ENCODE data around the gene INSIG1. TPM values are rescaled to one million over a fixed set of nuclear protein-coding genes. Genes with fewer than 3 reads are reported as not detected.

The INSIG1 gene
- polyA plus RNA-seq, 2 donors, result 17.7 to 40.3 TPM

DNA sequence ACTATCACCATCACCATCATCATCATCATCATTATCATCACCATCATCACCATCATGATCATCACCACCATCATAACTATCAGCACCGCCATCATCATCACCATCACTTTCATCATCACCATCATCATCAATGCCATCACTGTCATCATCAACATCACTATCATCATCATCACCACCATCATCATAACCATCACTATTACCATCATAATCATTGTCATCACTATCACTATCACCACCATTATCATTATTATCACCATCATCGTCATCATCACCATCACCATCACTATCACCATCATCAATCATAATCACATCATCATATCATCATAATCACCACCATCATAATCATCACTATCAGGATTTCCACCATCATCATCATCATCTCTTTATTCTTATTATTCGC lies 20.6 kb downstream of the INSIG1 start:
- peaks cover 0 to 2% of the 10 kb centered on the region in 2 donors for H3K9me3 ChIP-seq (ENCODE audit: control insufficient read depth in 2 of 2, insufficient read depth in 1 of 2, low read depth in 1 of 2, low read length in 1 of 2)
- H3K4me1 ChIP-seq (ENCODE audit: control insufficient read depth in 2 of 2, insufficient read depth in 2 of 2, low read length in 1 of 2), result no peaks in the 10 kb centered on the region
- H3K27me3 ChIP-seq (ENCODE audit: control insufficient read depth in 1 of 2, insufficient read depth in 2 of 2, low read length in 2 of 2), result peaks cover 0 to 3% of the 10 kb centered on the region in 2 donors
- H3K4me3 ChIP-seq (ENCODE audit: low read depth in 1 of 2, low read length in 2 of 2), result no peak overlapping the region
- WGBS, 2 donors, result 95 to 98% methylated on average over 3 of the region's 3 CpGs
- no peaks in the 10 kb centered on the region for H3K36me3 ChIP-seq (ENCODE audit: control insufficient read depth in 2 of 2, insufficient read depth in 2 of 2, low read length in 1 of 2)
- H3K27ac ChIP-seq (ENCODE audit: low read depth in 2 of 2, low read length in 1 of 2), result no peak overlapping the region

DNA sequence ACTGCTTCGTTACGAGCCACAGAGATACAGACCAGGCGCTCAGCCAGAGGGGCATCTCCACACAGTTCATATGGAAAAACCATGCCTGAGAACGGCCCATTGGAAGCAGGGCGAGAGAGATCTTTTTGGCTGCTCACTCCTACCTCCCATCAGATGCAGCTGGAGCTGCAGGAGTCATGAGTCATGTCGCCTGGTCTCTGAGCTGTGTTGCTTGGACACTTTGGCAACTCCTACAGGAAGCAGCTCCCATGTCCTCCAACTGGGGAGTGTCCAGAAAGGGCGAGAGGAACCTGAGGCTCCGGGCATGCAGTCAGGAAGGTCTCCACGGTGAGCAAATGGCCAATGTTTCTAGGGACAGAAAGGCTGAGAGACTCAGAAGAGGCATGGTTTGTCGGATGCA lies 24.9 kb downstream of the INSIG1 start:
- 67% methylated on average over 10 of the region's 10 CpGs for WGBS, 2 donors
- Histone ChIP-seq H3K4me1 (ENCODE audit: control insufficient read depth in 2 of 2, insufficient read depth in 2 of 2, low read length in 1 of 2) (no peaks in the 10 kb centered on the region), H3K27ac (ENCODE audit: low read depth in 2 of 2, low read length in 1 of 2) (no peak overlapping the region), H3K9me3 (ENCODE audit: control insufficient read depth in 2 of 2, insufficient read depth in 1 of 2, low read depth in 1 of 2, low read length in 1 of 2) (peaks cover 0 to 2% of the 10 kb centered on the region in 2 donors), H3K27me3 (ENCODE audit: control insufficient read depth in 1 of 2, insufficient read depth in 2 of 2, low read length in 2 of 2) (peaks cover 0 to 3% of the 10 kb centered on the region in 2 donors), H3K4me3 (ENCODE audit: low read depth in 1 of 2, low read length in 2 of 2) (no peak overlapping the region), H3K36me3 (ENCODE audit: control insufficient read depth in 2 of 2, insufficient read depth in 2 of 2, low read length in 1 of 2) (no peaks in the 10 kb centered on the region)

DNA sequence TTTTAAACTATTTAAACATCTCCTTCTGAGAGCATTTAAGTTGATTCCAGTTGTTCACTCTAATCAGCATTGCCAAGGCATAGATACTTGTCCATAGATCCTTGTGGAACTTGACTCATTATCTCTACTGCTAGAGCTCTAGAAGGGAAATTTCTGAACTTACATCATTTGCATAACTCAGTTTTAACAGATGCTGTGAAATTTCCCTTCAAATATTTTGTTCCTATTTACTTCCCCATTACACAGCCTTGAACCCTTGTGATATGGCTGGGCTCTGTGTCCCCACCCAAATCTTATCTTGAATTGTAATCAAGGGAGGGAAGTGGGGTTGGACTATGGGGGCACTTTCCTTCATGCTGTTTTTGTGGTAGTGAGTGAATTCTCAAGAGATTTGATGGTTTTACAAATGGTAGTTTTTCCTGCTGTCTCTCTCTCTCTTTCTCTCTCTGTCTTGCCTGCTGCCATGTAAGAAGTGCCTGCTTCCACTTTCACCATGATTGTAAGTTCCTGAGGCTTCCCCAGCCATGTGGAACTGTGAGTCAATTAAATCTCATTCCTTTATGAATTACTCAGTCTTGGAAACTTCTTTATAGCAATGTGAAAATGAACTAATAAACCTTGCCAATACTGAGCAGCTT lies 25.4 kb downstream of the INSIG1 start:
- peaks cover 0 to 2% of the 10 kb centered on the region in 2 donors for H3K9me3 ChIP-seq (ENCODE audit: control insufficient read depth in 2 of 2, insufficient read depth in 1 of 2, low read depth in 1 of 2, low read length in 1 of 2)
- peaks cover 0 to 3% of the 10 kb centered on the region in 2 donors for H3K27me3 ChIP-seq (ENCODE audit: control insufficient read depth in 1 of 2, insufficient read depth in 2 of 2, low read length in 2 of 2)
- no peaks in the 10 kb centered on the region for H3K4me1 ChIP-seq (ENCODE audit: control insufficient read depth in 2 of 2, insufficient read depth in 2 of 2, low read length in 1 of 2)
- no peak overlapping the region for H3K27ac ChIP-seq (ENCODE audit: low read depth in 2 of 2, low read length in 1 of 2)
- no peaks in the 10 kb centered on the region for H3K36me3 ChIP-seq (ENCODE audit: control insufficient read depth in 2 of 2, insufficient read depth in 2 of 2, low read length in 1 of 2)
- no peak overlapping the region for H3K4me3 ChIP-seq (ENCODE audit: low read depth in 1 of 2, low read length in 2 of 2)

DNA sequence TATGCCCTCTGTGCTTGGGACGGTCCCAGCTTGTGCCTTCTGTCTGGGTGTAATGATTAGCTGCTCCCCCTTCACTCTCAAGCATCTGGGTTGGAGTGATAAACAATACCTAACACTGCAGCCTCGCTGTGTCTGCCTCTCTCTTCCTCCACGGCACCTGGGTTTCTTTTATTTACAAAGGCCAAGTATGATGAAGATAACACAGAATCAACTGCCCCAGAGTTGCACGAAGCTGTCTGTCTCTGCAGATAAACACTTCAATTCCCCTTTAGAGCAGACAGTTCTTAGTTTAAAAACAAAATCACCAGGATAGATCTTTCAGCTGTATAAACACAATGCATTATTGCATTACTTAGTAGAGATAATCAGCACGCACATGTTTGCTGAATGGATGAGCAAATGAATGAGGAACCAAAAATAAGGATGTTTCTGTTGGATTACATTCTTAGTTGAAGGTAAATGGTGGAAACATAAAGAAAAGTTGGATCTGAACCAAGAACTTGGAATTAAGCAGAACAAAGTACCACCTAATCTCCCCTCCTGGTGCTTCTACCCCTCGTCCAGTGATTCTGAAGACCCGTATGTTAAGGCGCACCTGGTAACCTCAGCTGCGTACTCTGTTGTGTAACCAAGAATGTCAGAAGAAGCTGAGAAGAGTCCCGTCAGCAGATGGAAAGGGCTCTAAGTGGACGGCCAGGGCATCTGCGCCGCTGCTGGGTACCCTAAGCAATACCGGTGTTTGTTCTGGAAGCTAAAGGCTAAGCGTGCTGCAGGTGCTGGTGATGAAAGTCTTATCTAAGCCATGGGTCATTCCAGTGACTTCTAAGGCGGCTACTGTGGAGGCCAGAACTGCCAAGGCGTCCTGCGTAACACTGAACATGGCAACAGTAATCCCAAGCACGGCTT lies 26.6 kb downstream of the INSIG1 start:
- H3K36me3 ChIP-seq (ENCODE audit: control insufficient read depth in 2 of 2, insufficient read depth in 2 of 2, low read length in 1 of 2), result no peaks in the 10 kb centered on the region
- WGBS, 2 donors, result 48 to 52% methylated on average over 19 of the region's 19 CpGs
- peaks cover 0 to 2% of the 10 kb centered on the region in 2 donors for H3K9me3 ChIP-seq (ENCODE audit: control insufficient read depth in 2 of 2, insufficient read depth in 1 of 2, low read depth in 1 of 2, low read length in 1 of 2)
- no peak overlapping the region for H3K27ac ChIP-seq (ENCODE audit: low read depth in 2 of 2, low read length in 1 of 2)
- no peak overlapping the region for H3K4me3 ChIP-seq (ENCODE audit: low read depth in 1 of 2, low read length in 2 of 2)
- peaks cover 0 to 3% of the 10 kb centered on the region in 2 donors for H3K27me3 ChIP-seq (ENCODE audit: control insufficient read depth in 1 of 2, insufficient read depth in 2 of 2, low read length in 2 of 2)
- no peaks in the 10 kb centered on the region for H3K4me1 ChIP-seq (ENCODE audit: control insufficient read depth in 2 of 2, insufficient read depth in 2 of 2, low read length in 1 of 2)

GRCh38 chr7:155324918-155325235 lies 27.2 kb downstream of the INSIG1 start:
- Histone ChIP-seq H3K4me1 (ENCODE audit: control insufficient read depth in 2 of 2, insufficient read depth in 2 of 2, low read length in 1 of 2) (no peaks in the 10 kb centered on the region), H3K27me3 (ENCODE audit: control insufficient read depth in 1 of 2, insufficient read depth in 2 of 2, low read length in 2 of 2) (peaks cover 0 to 3% of the 10 kb centered on the region in 2 donors), H3K36me3 (ENCODE audit: control insufficient read depth in 2 of 2, insufficient read depth in 2 of 2, low read length in 1 of 2) (no peaks in the 10 kb centered on the region), H3K9me3 (ENCODE audit: control insufficient read depth in 2 of 2, insufficient read depth in 1 of 2, low read depth in 1 of 2, low read length in 1 of 2) (peaks cover 0 to 2% of the 10 kb centered on the region in 2 donors), H3K27ac (ENCODE audit: low read depth in 2 of 2, low read length in 1 of 2) (no peak overlapping the region), H3K4me3 (ENCODE audit: low read depth in 1 of 2, low read length in 2 of 2) (no peak overlapping the region)
- 84 to 90% methylated on average over 2 of the region's 2 CpGs for WGBS, 2 donors

- Histone ChIP-seq H3K36me3 (ENCODE audit: control insufficient read depth in 2 of 2, insufficient read depth in 2 of 2, low read length in 1 of 2) (no peaks in the 10 kb centered on the region), H3K4me1 (ENCODE audit: control insufficient read depth in 2 of 2, insufficient read depth in 2 of 2, low read length in 1 of 2) (no peaks in the 10 kb centered on the region), H3K9me3 (ENCODE audit: control insufficient read depth in 2 of 2, insufficient read depth in 1 of 2, low read depth in 1 of 2, low read length in 1 of 2) (peaks cover 0 to 2% of the 10 kb centered on the region in 2 donors), H3K4me3 (ENCODE audit: low read depth in 1 of 2, low read length in 2 of 2) (no peak overlapping the region), H3K27me3 (ENCODE audit: control insufficient read depth in 1 of 2, insufficient read depth in 2 of 2, low read length in 2 of 2) (peaks cover 0 to 3% of the 10 kb centered on the region in 2 donors), H3K27ac (ENCODE audit: low read depth in 2 of 2, low read length in 1 of 2) (no peak overlapping the region)
- 44 to 63% methylated on average over 9 of the region's 9 CpGs for WGBS, 2 donors
These were observed 28.7 kb downstream of the INSIG1 start for GRCh38 chr7:155326385-155326784.

DNA sequence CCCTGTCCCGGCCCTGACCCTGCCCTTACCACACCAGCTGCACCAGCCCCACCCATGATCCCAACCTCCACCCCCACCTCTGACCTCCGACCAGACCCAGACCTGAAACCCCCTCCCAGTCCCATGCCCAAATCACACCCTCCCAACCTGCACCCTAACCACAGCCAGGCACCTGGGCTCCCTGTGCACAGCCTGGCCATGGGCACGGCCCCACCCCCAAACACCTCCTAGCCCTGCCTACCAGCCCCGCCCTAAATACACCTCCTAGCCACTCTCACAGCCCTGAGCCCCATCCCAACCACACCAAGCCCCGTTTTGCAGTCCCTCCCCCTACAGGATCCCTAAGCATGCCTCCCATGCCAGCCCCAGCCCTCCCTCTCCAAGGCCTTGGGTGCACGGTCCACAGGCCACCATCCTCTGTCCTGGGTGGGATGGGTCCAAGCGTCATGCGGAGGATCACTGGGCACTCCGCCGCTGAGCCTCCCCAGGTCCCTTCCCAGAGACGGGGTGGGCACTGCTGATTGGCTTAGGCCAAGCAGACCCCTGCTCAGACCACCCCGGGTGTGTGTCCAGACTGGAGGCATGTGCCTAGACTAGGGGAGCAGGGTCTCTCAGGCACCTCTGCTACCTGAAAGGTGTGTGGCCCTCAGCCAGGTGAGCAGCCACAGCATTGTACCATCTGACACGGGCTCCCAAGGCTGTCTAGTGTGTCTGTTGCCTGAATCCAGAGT lies 30.1 kb downstream of the INSIG1 start:
- Histone ChIP-seq H3K9me3 (ENCODE audit: control insufficient read depth in 2 of 2, insufficient read depth in 1 of 2, low read depth in 1 of 2, low read length in 1 of 2) (no peaks in the 10 kb centered on the region), H3K4me3 (ENCODE audit: low read depth in 1 of 2, low read length in 2 of 2) (no peak overlapping the region), H3K4me1 (ENCODE audit: control insufficient read depth in 2 of 2, insufficient read depth in 2 of 2, low read length in 1 of 2) (no peaks in the 10 kb centered on the region), H3K36me3 (ENCODE audit: control insufficient read depth in 2 of 2, insufficient read depth in 2 of 2, low read length in 1 of 2) (no peaks in the 10 kb centered on the region), H3K27me3 (ENCODE audit: control insufficient read depth in 1 of 2, insufficient read depth in 2 of 2, low read length in 2 of 2) (peaks cover 0 to 3% of the 10 kb centered on the region in 2 donors), H3K27ac (ENCODE audit: low read depth in 2 of 2, low read length in 1 of 2) (no peak overlapping the region)
- 75 to 79% methylated on average over 13 of the region's 13 CpGs for WGBS, 2 donors

- H3K9me3 ChIP-seq (ENCODE audit: control insufficient read depth in 2 of 2, insufficient read depth in 1 of 2, low read depth in 1 of 2, low read length in 1 of 2), result no peaks in the 10 kb centered on the region
- H3K27ac ChIP-seq (ENCODE audit: low read depth in 2 of 2, low read length in 1 of 2), result no peak overlapping the region
- no peaks in the 10 kb centered on the region for H3K4me1 ChIP-seq (ENCODE audit: control insufficient read depth in 2 of 2, insufficient read depth in 2 of 2, low read length in 1 of 2)
- H3K27me3 ChIP-seq (ENCODE audit: control insufficient read depth in 1 of 2, insufficient read depth in 2 of 2, low read length in 2 of 2), result no peaks in the 10 kb centered on the region
- H3K36me3 ChIP-seq (ENCODE audit: control insufficient read depth in 2 of 2, insufficient read depth in 2 of 2, low read length in 1 of 2), result no peaks in the 10 kb centered on the region
- H3K4me3 ChIP-seq (ENCODE audit: low read depth in 1 of 2, low read length in 2 of 2), result no peak overlapping the region
- WGBS, 2 donors, result 40% methylated on average over 1 of the region's 5 CpGs; no CpG with 5 or more reads in 1 of the 2 donors
These were observed 31.5 kb downstream of the INSIG1 start for GRCh38 chr7:155329225-155329624.

DNA sequence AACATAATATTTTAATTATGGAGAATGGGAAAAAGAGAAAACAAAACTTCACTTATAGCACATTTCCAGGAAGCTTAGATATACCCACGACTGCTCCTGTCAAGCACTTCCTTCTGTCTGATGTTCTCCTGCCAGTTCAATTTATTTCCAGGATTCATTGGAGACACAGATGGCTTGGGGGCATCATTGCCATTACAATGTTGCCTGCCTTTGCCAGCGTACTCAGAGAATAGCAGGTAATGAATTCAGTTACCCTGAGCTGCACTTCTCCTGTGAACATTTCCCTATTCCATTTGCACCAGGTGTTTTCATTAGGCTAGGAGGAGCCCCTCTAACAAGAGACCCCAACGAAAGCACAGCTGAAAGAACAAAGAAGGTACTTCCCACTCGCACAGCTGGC lies 33.7 kb downstream of the INSIG1 start:
- no peaks in the 10 kb centered on the region for H3K27me3 ChIP-seq (ENCODE audit: control insufficient read depth in 1 of 2, insufficient read depth in 2 of 2, low read length in 2 of 2)
- H3K9me3 ChIP-seq (ENCODE audit: control insufficient read depth in 2 of 2, insufficient read depth in 1 of 2, low read depth in 1 of 2, low read length in 1 of 2), result no peaks in the 10 kb centered on the region
- WGBS, 2 donors, result 56 to 60% methylated on average over 4 of the region's 4 CpGs
- no peaks in the 10 kb centered on the region for H3K4me1 ChIP-seq (ENCODE audit: control insufficient read depth in 2 of 2, insufficient read depth in 2 of 2, low read length in 1 of 2)
- H3K4me3 ChIP-seq (ENCODE audit: low read depth in 1 of 2, low read length in 2 of 2), result no peak overlapping the region
- H3K36me3 ChIP-seq (ENCODE audit: control insufficient read depth in 2 of 2, insufficient read depth in 2 of 2, low read length in 1 of 2), result no peaks in the 10 kb centered on the region
- H3K27ac ChIP-seq (ENCODE audit: low read depth in 2 of 2, low read length in 1 of 2), result no peak overlapping the region
